ENCODE results near the gene NEK8. TPM values are rescaled to one million over a fixed set of nuclear protein-coding genes. Genes with fewer than 3 reads are reported as not detected.

The NEK8 gene
- total and polyA plus RNA-seq, 9 of the 15 experiments (the other 6 are each of a cell fraction or from before 2014, with no cell fraction given) = 0.98 to 16.6 (median 4.6) TPM

GRCh38 chr17:28711723-28712031, 16.9 kb upstream of the NEK8 start, which contains the start of gene PROCA1 (continued):
- TF ChIP-seq, protein P1, sequence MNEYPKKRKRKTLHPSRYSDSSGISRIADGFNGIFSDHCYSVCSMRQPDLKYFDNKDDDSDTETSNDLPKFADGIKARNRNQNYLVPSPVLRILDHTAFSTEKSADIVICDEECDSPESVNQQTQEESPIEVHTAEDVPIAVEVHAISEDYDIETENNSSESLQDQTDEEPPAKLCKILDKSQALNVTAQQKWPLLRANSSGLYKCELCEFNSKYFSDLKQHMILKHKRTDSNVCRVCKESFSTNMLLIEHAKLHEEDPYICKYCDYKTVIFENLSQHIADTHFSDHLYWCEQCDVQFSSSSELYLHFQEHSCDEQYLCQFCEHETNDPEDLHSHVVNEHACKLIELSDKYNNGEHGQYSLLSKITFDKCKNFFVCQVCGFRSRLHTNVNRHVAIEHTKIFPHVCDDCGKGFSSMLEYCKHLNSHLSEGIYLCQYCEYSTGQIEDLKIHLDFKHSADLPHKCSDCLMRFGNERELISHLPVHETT (CRISPR knock-in tag; conservative IDR thresholded peaks at IDR 0.05 in 1 of 2, IDR thresholded peaks at IDR 0.05 in 1 of 2) = peak in 1 of 2 experiments; percentile 82; a peak in 2 of 4 replicates
- TF ChIP-seq ZNF217 (CRISPR knock-in tag; IDR thresholded peaks at IDR 0.05) (no peak), CREM (IDR thresholded peaks at IDR 0.05; ENCODE audit: low read depth) (peak; percentile 4; the same call in 1 of the 2 replicates), DACH1 (IDR thresholded peaks at IDR 0.05; ENCODE audit: partially characterized antibody) (peak; percentile 77), PHF21A (IDR thresholded peaks at IDR 0.05; ENCODE audit: borderline replicate concordance, low read depth) (peak; percentile 59; the same call in 1 of the 2 replicates), FUS (optimal IDR thresholded peaks at IDR 0.05; ENCODE audit: low read depth, low read length) (no peak), EGR1 (conservative IDR thresholded peaks at IDR 0.05) (peak; percentile 86), NKRF (IDR thresholded peaks at IDR 0.05; ENCODE audit: borderline replicate concordance) (peak; percentile 53; the same call in 1 of the 2 replicates), ZBTB7A (IDR thresholded peaks at IDR 0.05; ENCODE audit: borderline replicate concordance, control insufficient read depth, low read depth, low read length) (peak; percentile 87; the same call in 1 of the 2 replicates), CBFA2T3 (IDR thresholded peaks at IDR 0.05) (peak; percentile 77), XRCC3 (IDR thresholded peaks at IDR 0.05) (no peak), ZNF551 (CRISPR knock-in tag; IDR thresholded peaks at IDR 0.05) (no peak), DPF2 (IDR thresholded peaks at IDR 0.05) (no peak), NR2C2 (CRISPR knock-in tag; IDR thresholded peaks at IDR 0.05) (no peak), NR2C2 (tag; IDR thresholded peaks at IDR 0.05) (peak; percentile 55; the same call in 1 of the 2 replicates), POLR3A (IDR thresholded peaks at IDR 0.05; ENCODE audit: borderline replicate concordance, extremely low read depth, insufficient read depth, insufficient read length) (no peak)
- TF ChIP-seq, protein P2, sequence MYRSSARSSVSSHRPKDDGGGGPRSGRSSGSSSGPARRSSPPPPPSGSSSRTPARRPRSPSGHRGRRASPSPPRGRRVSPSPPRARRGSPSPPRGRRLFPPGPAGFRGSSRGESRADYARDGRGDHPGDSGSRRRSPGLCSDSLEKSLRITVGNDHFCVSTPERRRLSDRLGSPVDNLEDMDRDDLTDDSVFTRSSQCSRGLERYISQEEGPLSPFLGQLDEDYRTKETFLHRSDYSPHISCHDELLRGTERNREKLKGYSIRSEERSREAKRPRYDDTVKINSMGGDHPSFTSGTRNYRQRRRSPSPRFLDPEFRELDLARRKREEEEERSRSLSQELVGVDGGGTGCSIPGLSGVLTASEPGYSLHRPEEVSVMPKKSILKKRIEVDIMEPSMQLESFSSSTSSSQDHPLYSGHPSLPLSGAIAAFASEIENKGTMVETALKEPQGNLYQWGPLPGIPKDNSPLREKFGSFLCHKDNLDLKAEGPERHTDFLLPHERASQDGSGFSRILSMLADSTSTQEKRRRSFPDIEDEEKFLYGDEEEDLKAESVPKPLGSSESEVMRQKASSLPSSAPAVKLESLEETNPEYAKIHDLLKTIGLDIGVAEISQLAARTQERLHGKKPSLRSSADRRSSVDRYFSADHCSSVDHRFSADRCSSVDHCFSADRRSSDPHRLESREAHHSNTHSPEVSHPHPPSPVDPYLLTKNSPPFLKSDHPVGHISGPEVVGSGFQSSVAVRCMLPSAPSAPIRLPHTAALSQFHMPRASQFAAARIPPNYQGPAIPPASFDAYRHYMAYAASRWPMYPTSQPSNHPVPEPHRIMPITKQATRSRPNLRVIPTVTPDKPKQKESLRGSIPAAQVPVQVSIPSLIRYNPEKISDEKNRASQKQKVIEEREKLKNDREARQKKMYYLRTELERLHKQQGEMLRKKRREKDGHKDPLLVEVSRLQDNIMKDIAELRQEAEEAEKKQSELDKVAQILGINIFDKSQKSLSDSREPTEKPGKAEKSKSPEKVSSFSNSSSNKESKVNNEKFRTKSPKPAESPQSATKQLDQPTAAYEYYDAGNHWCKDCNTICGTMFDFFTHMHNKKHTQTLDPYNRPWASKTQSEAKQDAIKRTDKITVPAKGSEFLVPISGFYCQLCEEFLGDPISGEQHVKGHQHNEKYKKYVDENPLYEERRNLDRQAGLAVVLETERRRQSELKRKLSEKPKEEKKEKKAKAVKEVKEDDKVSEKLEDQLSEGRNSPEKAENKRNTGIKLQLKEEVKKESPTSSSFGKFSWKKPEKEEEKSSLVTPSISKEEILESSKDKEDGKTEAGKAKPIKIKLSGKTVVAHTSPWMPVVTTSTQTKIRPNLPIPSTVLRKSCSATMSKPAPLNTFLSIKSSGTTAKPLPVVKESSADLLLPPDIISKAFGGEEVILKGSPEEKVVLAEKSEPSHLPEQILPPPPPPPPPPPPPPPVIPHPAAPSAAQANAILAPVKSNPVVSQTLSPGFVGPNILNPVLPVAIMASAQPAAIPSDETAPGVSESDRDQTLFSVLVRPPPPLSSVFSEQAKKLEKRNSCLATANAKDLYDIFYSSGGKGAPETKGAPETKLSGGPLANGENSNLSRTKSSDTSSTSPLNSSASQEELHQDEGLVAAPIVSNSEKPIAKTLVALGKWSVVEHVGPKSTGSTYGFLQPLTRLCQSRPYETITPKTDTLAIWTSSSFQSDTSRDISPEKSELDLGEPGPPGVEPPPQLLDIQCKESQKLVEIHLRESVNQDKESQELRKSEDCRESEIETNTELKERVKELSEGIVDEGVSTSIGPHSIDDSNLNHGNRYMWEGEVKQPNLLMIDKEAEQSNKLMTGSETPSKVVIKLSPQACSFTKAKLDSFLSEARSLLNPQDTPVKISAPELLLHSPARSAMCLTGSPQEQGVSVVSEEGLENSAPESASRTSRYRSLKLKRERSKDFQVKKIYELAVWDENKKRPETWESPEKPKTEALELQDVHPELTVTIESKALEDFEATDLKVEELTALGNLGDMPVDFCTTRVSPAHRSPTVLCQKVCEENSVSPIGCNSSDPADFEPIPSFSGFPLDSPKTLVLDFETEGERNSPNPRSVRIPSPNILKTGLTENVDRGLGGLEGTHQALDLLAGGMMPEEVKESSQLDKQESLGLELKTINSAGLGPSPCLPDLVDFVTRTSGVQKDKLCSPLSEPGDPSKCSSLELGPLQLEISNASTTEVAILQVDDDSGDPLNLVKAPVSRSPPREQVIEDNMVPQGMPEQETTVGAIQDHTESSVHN (IDR thresholded peaks at IDR 0.05; ENCODE audit: borderline replicate concordance in 1 of 2, low read depth in 1 of 2) = 0 out of 4 replicates have a peak, but pooled peaks of 1 of the 2 experiments have one; percentile 26

Measured in K562 (cell line).